Neutrophil (primary cell): ENCODE data around the gene TKT.

Source experiments
- H3K27ac ChIP-seq: fragments of 200-600 bp; sonication (generic); 2 replicates; pipeline ENCODE4 v1.5.1; 2016; ENCODE audit warnings: mild to moderate bottlenecking, moderate library complexity
- H3K27me3 ChIP-seq: fragments of 200-600 bp; sonication (generic); 2 replicates; pipeline ENCODE4 v1.6.0; 2016; ENCODE audit warnings: mild to moderate bottlenecking
- H3K36me3 ChIP-seq: fragments of 200-600 bp; sonication (generic); 2 replicates; pipeline ENCODE4 v1.5.1; 2017
- H3K4me1 ChIP-seq, 2 experiments: fragments of 200-600 bp in 1 of 2; sonication (generic) in 1 of 2; 1 replicate in 1 of 2; 2 replicates in 1 of 2; pipeline versions ENCODE4 v1.5.1 to v1.6.1; 2013 to 2016; ENCODE audit warnings: low read depth in 1 of 2, low read length in 1 of 2, mild to moderate bottlenecking in 1 of 2, moderate library complexity in 1 of 2; ENCODE audit not compliant: control insufficient read depth in 1 of 2, insufficient read depth in 1 of 2
- H3K4me3 ChIP-seq, 2 experiments: fragments of 200-600 bp in 1 of 2; sonication (generic) in 1 of 2; 1 replicate in 1 of 2; 2 replicates in 1 of 2; pipeline ENCODE4 v1.5.1; 2013 to 2016; ENCODE audit warnings: low read depth in 1 of 2, low read length in 1 of 2, mild to moderate bottlenecking in 1 of 2, moderate library complexity in 1 of 2
- H3K9me3 ChIP-seq: fragments of 200-600 bp; sonication (generic); 2 replicates; pipeline ENCODE4 v1.5.1; 2016
- TF ChIP-seq, protein P1 (sequence below): fragments of 200-600 bp; sonication (generic); IDR thresholded peaks from 2 replicates; pipeline ENCODE4 v1.5.1; 2016; ENCODE audit warnings: antibody characterized with exemption

TKT gene

DNA sequence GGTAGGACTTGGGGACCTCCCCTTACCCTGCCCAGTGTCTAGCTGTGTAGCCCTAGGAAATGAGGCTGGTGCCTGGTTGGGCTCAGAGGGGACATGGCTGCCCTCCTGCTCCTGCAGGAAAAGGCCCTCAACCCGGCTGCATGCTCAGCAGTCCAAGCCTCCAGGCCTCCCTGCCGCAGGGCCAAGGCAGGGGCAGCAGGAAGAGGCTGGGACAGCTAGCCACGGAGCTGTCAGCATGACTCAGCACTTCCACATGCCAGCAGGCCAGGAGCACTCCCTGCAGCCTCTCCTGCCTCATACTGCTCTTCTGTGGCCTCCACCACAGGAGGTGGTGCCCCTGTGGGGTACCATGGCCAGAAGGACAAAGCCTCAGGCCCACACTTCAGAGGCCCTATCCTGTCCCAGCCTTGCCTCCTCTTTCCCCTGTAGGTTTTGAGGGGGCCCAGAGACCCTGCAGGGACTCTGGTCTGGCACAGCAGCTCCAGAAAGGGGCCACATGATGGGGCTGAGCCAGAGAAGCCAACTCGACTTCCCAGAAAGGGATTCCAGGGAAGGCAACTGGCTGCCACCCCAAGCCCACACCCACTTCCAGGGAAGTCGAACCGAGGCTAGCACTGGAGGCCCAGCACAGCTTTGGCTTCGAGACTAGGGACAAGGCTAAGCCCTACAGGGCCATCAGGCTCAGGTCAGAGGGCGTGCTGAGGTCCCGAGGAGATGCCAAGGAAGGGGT lies 19.5 kb downstream of the TKT start:
- peaks cover 44 to 48% of the 10 kb centered on the region in 2 experiments for H3K4me1 ChIP-seq
- TF ChIP-seq, protein P1, sequence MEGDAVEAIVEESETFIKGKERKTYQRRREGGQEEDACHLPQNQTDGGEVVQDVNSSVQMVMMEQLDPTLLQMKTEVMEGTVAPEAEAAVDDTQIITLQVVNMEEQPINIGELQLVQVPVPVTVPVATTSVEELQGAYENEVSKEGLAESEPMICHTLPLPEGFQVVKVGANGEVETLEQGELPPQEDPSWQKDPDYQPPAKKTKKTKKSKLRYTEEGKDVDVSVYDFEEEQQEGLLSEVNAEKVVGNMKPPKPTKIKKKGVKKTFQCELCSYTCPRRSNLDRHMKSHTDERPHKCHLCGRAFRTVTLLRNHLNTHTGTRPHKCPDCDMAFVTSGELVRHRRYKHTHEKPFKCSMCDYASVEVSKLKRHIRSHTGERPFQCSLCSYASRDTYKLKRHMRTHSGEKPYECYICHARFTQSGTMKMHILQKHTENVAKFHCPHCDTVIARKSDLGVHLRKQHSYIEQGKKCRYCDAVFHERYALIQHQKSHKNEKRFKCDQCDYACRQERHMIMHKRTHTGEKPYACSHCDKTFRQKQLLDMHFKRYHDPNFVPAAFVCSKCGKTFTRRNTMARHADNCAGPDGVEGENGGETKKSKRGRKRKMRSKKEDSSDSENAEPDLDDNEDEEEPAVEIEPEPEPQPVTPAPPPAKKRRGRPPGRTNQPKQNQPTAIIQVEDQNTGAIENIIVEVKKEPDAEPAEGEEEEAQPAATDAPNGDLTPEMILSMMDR = no peak
- peaks cover 100% of the 10 kb centered on the region for H3K36me3 ChIP-seq
- no peaks in the 10 kb centered on the region for H3K27me3 ChIP-seq
- peak overlapping the region in 1 of 2 experiments; percentile 24 for H3K4me3 ChIP-seq
- peak overlapping the region; percentile 97 for H3K27ac ChIP-seq
- H3K9me3 ChIP-seq = no peaks in the 10 kb centered on the region

DNA sequence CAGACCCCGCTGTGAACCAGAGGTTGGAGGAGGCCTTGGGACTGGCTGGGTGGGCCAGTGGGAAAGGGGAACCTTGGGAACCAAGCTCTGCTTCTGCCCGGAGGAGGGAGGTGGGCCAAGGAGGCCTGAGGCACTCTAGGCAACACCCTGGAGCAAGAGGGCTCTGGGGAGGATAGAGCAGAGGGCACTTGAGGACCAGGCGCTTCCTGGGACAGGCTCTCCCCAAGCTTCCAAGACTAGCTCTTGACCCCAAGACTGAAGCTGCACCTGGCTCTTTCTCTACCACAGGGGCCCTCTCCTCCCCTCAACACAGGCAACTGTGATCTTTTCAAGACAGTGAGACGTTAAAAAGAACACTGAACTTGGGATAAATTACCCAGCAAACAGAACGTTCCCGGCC lies 20.3 kb downstream of the TKT start:
- no peaks in the 10 kb centered on the region for H3K9me3 ChIP-seq
- peak overlapping the region; percentile 97 for H3K27ac ChIP-seq
- H3K4me3 ChIP-seq = no peak overlapping the region
- H3K36me3 ChIP-seq = peaks cover 100% of the 10 kb centered on the region
- TF ChIP-seq, protein P1 = no peak
- H3K27me3 ChIP-seq = no peaks in the 10 kb centered on the region
- peaks cover 36 to 40% of the 10 kb centered on the region in 2 experiments for H3K4me1 ChIP-seq

DNA sequence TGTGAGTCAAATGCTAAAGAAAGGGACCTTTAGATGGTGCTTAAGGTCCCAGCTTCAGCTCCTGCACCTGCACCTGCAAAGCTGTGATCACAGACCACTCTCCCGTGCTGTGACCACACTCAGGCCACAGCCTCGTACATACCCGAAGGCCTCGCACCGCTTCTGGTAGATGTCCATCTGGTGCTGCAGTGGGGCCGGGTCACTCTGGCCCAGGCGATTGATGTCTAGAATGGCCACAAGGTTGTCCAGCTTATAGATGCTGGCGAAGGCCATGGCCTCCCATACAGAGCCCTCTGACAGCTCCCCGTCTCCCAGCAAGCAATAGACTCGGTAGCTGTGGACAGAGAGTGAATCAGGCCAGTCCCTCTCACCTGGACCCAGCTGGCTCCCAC lies 21.0 kb downstream of the TKT start:
- Histone ChIP-seq H3K27ac (peak overlapping the region; percentile 97), H3K4me1 (peaks cover 29 to 35% of the 10 kb centered on the region in 2 experiments), H3K27me3 (no peaks in the 10 kb centered on the region), H3K9me3 (no peaks in the 10 kb centered on the region), H3K4me3 (no peak overlapping the region), H3K36me3 (peaks cover 100% of the 10 kb centered on the region)
- TF ChIP-seq, protein P1 = no peak

DNA sequence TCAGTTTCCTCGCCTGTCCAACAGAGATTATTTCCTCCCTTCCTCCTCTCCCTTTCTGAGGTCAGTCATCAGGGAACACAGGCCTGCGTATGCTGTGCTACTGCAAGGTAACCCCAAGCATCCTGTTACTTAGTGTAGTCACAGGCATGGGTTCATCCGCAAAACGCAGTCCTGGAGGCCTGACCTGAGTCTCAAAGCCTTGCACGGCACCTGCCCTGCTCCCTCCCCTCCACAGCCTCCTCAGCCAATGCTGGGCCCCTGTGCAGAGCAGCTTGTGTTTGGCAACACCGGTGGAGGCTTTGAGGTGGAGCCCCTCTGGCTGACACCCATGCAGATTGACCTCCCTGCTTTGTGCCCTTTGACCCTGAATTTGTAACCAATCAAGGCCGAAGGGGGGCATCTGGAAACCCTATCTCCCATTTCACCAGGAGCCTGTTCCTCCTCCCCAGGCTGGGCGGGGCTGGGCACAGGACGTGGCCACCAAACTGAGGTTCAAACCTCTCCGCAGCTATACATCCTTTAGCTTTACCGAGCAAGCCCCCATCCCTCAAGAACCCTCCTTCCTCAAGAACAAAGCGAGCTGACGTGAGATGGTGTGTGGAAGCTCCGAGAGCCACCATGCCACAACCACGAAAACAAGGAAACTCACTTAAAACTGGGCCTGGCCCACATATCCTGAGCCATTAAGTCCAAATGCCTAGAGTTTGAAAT lies 21.5 kb downstream of the TKT start:
- Histone ChIP-seq H3K9me3 (peaks cover 2% of the 10 kb centered on the region), H3K4me1 (peaks cover 24 to 34% of the 10 kb centered on the region in 2 experiments), H3K27ac (peak overlapping the region; percentile 97), H3K4me3 (no peak overlapping the region), H3K36me3 (peaks cover 100% of the 10 kb centered on the region), H3K27me3 (no peaks in the 10 kb centered on the region)
- TF ChIP-seq, protein P1 = no peak

DNA sequence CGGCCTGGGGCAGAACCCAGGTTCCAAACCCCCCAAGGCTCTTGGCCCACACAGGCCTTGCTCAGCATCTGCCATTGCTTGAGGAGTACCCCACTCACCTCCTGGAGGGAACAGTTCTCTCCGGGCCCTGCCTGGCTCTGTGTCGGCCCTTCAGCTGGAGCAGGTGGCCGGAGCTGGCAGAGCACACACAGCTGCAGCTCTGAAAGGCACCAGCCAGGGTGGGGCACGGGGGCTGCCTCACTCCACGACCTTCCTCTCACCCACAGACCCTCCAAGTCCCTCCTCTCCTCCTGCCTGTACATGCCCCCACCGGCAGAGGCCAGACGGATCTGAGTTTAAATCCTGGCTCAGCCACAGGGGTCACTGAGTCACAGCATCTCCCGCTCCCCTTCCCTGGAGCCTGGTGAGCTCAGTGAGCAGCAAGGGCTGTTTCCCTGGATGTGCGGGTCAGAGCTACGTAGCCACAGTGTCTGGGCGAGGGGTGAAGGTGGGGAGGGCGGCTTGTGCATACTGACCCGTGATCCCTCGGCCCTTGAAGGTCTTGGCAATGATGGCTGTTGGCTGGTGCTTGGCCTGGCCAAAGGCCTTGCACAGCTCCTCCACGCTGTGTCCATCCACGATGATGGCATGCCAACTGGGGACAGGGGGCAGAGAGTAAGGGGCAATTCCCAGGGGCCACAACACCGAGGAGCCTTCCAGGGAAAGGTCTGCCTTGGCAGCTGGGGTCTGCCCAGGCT lies 23.0 kb downstream of the TKT start:
- Histone ChIP-seq H3K4me1 (peaks cover 24 to 34% of the 10 kb centered on the region in 2 experiments), H3K27me3 (no peaks in the 10 kb centered on the region), H3K36me3 (peaks cover 100% of the 10 kb centered on the region), H3K9me3 (peaks cover 16% of the 10 kb centered on the region), H3K4me3 (no peak overlapping the region), H3K27ac (peak overlapping the region; percentile 97)
- TF ChIP-seq, protein P1 = no peak
